ENCODE measurements around the gene CEP112.

Gene CEP112

GRCh38 chr17:66221755-66222530 is 30.0 kb upstream of the CEP112 start:
- TF ChIP-seq, protein P1, sequence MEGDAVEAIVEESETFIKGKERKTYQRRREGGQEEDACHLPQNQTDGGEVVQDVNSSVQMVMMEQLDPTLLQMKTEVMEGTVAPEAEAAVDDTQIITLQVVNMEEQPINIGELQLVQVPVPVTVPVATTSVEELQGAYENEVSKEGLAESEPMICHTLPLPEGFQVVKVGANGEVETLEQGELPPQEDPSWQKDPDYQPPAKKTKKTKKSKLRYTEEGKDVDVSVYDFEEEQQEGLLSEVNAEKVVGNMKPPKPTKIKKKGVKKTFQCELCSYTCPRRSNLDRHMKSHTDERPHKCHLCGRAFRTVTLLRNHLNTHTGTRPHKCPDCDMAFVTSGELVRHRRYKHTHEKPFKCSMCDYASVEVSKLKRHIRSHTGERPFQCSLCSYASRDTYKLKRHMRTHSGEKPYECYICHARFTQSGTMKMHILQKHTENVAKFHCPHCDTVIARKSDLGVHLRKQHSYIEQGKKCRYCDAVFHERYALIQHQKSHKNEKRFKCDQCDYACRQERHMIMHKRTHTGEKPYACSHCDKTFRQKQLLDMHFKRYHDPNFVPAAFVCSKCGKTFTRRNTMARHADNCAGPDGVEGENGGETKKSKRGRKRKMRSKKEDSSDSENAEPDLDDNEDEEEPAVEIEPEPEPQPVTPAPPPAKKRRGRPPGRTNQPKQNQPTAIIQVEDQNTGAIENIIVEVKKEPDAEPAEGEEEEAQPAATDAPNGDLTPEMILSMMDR (conservative IDR thresholded peaks at IDR 0.05; ENCODE audit: low read depth, low read length), result no peak
- H3K4me3 ChIP-seq (ENCODE audit: low read depth, low read length), result no peak overlapping the region
- no peak for DNase-seq (ENCODE audit: low read depth)

GRCh38 chr17:66221343-66221742 is 29.4 kb upstream of the CEP112 start:
- H3K4me3 ChIP-seq (ENCODE audit: low read depth, low read length), result no peak overlapping the region
- TF ChIP-seq, protein P1 (conservative IDR thresholded peaks at IDR 0.05; ENCODE audit: low read depth, low read length), result no peak
- DNase-seq (ENCODE audit: low read depth), result no peak

DNA sequence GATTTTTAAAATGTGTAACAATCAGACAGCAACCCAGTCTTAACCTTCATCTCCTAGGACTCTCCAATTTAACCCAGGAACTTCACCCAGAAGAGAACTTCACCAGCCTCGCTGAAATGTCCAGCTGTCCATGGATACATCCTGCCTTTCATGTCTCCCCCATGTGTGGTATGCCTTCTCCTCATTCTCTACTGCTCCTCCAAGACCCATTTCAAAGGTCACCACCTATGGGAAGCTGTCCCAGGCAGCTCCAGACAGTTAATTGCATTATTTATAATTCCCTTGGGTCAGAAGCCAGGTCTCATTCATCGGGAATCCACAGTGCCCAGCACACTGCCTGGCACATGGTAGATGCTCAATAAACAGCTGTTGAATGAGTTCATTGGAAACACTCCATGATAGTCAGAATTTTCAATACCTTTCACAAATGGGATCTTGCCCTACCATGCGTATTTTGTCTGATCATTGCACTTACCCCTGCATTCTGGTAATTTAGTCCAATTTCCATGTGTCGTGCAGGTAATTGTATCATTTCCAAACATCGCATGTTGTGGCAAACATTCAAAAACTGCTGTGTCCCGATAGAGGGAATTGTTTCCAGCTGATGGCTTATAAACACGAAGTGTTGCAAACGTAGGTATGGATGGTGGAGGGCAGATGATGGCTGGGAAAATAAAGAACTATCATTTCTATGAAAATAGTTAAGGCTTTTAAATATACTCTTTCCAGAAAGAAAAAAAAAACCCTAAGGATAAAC is 28.3 kb upstream of the CEP112 start:
- no peak for DNase-seq (ENCODE audit: low read depth)
- TF ChIP-seq, protein P1 (conservative IDR thresholded peaks at IDR 0.05; ENCODE audit: low read depth, low read length), result no peak
- no peak overlapping the region for H3K4me3 ChIP-seq (ENCODE audit: low read depth, low read length)

- H3K4me3 ChIP-seq (ENCODE audit: low read depth, low read length), result no peak overlapping the region
- no peak for DNase-seq (ENCODE audit: low read depth)
- TF ChIP-seq, protein P1 (conservative IDR thresholded peaks at IDR 0.05; ENCODE audit: low read depth, low read length), result no peak
These were observed 23.6 kb upstream of the CEP112 start for GRCh38 chr17:66215529-66215911.

- H3K4me3 ChIP-seq (ENCODE audit: low read depth, low read length), result no peak overlapping the region
- TF ChIP-seq, protein P1 (conservative IDR thresholded peaks at IDR 0.05; ENCODE audit: low read depth, low read length), result no peak
- DNase-seq (ENCODE audit: low read depth), result no peak
These were observed 23.1 kb upstream of the CEP112 start for GRCh38 chr17:66214884-66215528.

DNA sequence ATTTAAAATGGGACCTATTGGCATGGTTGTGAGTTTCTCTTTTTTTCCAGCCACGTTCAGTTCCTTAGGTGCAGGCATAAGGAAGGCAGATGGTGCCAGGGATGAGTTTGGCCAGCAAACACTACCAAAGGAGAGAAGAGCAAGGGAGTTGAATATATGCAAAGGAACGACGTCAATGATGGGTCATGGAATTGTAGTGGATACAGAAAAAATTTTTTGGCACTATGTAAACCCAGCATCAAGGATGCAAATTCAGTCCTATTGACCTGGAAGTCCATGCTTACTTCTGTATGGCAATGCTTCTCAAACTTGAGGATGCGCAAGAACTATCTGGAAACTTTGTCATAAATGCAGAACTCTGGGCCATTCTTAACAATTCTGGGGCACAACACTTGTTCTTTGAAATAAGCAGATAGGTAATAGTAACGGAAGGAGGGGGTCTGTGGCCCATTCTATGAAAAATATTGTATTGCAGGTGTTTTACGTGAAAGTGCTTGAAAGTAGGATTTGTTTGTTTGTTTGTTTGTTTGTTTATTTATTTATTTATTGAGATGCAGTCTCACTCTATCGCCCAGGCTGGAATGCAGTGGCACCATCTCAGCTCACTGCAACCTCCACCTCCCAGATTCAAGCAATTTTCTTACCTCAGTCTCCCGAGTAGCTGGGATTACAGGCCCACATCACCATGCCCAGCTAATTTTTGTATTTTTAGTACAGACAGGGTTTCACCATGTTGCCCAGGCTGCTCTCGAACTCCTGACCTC is 19.3 kb upstream of the CEP112 start:
- TF ChIP-seq, protein P1 (conservative IDR thresholded peaks at IDR 0.05; ENCODE audit: low read depth, low read length), result no peak
- no peak overlapping the region for H3K4me3 ChIP-seq (ENCODE audit: low read depth, low read length)
- DNase-seq (ENCODE audit: low read depth), result no peak
